Stimulated activated CD8-positive, alpha-beta memory T cell treated with anti-CD3 and anti-CD28 coated beads, Interleukin-7, amount 100 ng/mL, for 4 hours (primary cell): Measurements from ENCODE around the gene CCT8L2.
"Not testable (repeated sequence)": the region's sequence is repeated elsewhere in the genome, so short reads cannot be mapped to it uniquely, and the experiment has no call there.

Experiments used
- DNase-seq, 2 donors: peaks; one replicate each; pipeline ENCODE4 v3.0.0-alpha.2; 2020; ENCODE audit warnings: low read depth in 2 of 2

CCT8L2 gene, protein sequence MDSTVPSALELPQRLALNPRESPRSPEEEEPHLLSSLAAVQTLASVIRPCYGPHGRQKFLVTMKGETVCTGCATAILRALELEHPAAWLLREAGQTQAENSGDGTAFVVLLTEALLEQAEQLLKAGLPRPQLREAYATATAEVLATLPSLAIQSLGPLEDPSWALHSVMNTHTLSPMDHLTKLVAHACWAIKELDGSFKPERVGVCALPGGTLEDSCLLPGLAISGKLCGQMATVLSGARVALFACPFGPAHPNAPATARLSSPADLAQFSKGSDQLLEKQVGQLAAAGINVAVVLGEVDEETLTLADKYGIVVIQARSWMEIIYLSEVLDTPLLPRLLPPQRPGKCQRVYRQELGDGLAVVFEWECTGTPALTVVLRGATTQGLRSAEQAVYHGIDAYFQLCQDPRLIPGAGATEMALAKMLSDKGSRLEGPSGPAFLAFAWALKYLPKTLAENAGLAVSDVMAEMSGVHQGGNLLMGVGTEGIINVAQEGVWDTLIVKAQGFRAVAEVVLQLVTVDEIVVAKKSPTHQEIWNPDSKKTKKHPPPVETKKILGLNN

DNA sequence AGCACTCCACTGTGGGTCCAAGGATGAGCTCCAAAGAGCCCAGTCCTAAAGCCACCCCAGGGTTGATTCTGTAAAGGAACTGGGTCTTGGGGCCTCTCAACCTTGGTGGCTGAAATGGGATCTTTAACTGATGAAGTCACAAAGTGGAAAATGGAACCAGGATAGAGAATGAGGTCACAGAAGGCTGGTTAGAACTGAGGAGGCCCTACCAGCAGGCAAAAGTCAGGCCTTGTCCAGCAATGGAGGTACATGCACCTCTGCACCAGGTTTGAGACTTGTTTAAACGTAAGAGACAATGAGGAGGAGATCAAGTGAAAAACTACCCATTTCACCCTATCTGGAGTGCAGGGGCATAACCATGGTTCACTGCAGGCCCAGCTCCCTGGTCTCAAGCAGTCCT, at the start of gene CCT8L2:
Gene CCT8L2, minus strand, starts transcription at position 101 of the 400 bp plus-strand sequence. CDS start 260 bp downstream, outside the sequence.
- DNase-seq = not testable (repeated sequence)

DNA sequence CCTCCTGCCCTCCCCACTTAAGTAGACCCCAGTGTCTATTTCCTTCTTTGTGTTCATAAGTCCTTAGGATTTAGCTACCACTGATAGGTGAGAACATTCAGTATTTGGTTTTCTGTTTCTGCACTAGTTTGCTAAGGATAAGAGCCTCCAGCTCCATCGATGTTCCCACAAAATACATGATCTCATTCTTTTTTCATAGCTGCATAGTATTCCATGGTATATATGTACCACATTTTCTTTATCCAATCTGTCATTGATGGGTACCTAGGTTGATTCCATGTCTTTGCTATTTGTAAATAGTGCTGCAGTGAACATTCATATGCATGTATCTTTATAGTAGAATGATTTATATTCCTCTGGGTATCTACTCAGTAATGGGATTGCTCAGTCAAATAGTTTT, 42.8 kb upstream of the CCT8L2 start:
- DNase-seq = not testable (repeated sequence)

DNA sequence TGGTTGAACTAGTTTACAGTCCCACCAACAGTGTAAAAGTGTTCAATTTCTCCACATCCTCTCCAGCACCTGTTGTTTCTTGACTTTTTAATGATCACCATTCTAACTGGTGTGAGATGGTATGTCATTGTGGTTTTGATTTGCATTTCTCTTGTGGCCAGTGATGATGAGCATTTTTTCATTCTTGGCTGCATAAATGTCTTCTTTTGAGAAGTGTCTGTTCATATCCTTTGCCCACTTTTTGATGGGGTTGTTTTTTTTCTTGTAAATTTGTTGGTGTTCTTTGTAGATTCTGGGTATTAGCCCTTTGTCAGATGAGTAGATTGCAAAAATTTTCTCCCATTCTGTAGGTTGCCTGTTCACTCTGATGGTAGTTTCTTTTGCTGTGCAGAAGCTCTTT, 41.5 kb upstream of the CCT8L2 start:
- not testable (repeated sequence) for DNase-seq

DNA sequence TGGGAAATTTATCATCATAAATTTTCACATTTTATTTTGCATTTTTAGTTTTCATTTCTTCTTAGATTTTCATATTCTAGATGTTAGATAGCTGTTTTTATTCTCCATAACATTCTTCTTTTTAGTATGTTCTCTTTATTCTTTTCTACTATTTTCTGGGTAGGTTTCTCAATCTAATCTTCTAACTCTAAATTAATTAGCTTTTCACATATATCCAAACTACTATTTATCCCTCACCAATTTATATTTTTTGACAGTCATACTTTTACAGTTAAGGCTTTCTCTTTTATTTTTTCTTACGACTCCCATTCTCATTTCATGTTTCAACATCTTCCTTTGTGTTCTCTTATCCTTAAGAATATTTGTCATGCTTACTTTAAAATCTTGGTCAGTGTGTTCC, 35.9 kb upstream of the CCT8L2 start:
- not testable (repeated sequence) for DNase-seq

DNA sequence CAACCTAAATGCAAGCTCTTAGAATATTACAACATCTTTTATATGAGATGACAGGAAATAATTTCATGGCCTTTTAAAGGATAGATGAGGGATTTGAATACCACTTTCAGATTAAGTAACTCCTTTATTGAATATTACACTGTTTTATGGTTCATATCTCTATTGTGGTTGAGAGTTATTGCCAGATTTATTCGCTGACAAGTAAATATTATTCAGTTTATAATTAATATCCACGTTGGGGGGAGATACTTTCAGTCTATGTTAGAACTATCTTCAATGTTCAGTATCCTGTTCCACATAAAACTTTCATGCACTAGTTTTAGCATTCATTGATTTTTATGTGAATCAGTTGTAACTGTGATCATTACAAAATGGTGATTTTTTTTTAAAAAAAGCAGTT, 32.4 kb upstream of the CCT8L2 start:
- DNase-seq = not testable (repeated sequence)

DNA sequence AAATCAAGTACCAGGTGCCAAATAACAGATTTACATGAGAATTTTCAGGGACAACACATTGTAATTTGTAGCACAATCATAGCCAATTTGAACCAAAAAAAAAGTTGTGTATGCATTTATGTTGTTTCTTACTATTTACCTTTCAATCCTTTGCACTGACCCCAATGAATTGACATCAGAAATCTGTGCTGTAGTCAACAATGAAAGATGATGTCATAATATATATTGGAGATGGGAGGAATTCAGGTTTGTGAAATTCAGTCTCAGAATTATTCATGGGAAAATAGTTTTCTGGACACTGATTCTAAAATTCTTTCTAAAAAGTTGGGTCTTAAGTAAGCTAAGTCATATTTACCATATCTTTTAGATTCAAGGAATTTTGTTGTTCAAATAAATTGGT, 31.0 kb upstream of the CCT8L2 start:
- not testable (repeated sequence) for DNase-seq

DNA sequence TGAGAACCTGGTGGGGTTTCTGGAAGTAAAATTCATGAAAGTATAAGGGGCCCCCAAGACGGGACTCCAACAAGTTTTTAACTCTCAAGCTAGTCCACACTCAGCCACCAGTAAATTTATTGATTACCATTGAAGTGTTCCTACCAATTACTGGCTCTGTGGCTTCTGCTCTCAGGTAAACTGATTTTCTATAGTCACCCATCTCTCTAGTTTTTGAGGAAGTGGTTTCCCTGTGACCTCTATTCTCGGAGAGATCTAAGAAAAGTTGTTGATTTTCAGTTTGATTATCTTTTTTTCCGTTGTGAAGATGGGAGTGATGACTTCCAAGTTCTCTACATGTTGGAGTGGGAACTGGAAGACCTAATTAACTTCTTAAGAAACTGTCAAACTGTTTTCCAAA, 24.9 kb upstream of the CCT8L2 start:
- not testable (repeated sequence) for DNase-seq

DNA sequence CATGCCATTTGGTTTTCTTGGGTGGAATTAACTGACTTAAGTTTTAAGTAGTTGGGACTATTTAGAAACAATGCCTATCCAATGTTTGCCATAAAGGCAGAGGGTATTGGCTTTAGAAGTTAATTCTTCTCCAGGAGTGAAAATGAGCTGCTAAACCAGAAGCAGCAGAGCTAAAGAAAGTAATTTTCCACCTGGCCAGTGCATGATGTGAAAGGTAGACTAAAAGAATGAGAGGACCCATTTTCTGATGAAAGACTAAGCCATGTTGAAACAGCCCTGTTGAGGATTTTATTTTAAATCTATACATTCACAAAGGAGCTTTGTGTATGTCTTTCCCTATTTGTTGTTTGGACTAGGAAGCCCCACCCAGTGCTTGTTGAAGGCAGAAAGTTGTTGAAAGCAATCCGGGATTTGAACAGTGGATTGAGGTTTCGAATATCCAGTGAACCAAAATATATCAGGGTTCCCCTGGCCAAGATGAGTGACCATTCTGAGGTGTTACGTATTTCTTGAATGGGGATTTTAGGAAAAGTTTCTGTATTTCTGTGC, 23.9 kb upstream of the CCT8L2 start:
- not testable (repeated sequence) for DNase-seq

DNA sequence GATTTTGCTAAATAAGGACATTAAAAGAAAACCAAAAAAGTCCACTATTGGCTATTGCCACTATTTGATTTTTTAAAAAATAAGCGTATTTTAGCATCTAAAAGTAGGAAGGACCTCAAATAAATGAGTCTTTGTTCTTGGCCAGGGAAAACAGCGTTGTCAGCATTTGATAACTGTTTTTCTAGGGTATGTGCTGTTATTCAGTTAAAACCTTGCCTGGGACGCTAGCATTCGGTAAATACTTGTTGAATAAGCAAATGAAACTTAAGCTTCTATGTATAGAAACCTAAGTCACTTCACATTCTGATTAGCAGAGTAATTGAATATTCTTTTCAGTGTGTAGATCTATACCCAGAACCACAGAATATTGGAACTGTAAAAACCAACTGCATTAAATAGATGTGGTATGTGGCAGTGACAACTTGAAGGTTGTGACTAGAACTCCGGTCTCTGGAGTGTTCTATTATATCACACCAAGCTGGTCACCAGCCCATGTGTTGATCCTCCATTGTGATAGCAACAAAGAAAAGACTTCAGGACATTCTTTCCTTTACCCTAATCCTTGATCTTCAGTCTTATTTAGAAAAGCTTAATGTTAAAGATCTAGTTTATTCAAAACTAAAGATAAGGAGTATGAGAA, 23.1 kb upstream of the CCT8L2 start:
- DNase-seq = not testable (repeated sequence)

DNA sequence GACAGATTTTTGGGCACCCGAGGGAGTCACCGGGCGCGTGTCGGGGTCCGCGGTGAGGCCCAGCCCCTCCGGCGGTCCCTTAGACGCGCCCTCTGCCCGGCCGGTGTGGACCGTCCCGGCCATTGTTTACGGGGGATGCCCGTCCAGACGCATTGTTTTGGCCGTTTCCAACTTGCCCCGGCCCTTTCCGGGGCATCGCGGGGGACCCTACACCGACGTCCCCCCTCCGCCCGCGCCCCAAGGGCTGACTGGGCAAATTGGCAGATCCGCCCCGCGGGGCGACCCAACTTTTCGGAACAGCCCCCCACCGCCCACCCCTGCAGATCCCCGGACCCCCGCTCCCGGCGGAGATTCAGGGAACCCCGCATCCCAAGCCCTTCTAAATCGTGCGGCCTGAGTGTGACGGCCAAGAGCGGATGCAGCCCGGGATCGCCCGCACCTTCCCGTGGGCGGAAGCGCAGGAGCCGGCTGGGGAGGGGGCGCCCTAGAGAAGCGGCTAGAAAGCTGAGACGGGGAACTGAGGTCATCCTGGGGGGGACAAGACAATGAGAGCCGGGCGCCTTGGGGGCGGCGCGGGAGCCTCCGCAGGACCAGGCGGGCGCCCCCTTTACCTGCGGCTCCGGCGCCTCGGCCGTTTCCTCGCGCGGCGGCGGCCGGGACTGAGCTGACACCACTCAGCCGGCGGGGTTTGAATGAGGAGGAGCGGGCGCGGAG, 17.1 kb upstream of the CCT8L2 start:
- DNase-seq = no peak

DNA sequence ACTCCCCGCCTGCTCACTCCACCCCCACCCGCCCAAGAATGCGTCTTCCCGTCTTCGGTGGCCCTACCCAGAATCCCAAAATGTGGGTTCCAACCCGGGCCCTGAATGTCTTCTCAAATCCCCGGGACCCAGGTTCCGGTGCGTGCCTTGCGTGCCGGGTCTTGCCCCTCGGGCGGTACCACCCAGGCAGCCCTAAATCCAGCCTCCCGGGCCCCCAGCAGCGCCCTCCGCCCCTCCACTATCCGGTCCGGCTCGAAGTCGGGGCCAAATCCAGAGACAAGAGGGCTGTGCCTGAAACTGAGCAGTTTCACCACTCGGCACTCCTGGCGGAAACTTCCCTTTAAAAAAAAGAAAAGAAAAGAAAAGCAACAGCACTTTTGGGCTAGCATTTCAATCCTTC, 16.3 kb upstream of the CCT8L2 start:
- DNase-seq = no peak

DNA sequence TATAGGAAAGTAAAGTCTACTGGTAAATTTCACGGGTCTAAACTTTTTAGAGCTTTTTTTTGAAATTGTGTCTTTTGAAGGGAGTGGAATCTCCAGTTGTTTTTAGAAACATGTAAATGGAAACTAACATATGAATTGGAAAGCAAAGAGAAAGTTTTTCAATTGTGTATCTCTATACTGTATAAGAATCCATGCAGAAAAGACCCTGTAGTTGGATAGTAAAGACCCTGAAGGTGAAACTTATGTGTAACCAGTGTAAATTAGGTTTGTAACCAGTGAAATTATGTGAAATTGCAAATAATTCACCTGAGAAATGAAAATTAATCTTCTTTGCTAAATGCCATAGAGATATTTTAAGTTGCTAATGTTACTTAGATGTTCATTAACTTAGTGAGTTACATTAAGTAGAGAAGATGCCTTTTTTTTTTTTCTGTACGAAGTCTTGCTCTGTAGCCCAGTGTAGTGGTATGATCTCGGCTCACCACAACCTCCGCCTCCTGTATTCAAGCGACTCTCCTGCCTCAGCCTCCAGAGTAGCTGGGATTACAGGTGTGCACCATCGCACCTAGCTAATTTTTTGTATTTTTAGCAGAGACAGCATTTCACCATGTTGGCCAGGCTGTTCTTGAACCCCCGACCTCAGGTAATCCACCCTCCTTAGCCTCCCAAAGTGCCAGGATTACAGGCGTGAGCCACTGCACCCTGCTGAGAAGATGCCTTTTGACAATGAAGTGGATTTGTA, 11.8 kb upstream of the CCT8L2 start:
- not testable (repeated sequence) for DNase-seq

DNA sequence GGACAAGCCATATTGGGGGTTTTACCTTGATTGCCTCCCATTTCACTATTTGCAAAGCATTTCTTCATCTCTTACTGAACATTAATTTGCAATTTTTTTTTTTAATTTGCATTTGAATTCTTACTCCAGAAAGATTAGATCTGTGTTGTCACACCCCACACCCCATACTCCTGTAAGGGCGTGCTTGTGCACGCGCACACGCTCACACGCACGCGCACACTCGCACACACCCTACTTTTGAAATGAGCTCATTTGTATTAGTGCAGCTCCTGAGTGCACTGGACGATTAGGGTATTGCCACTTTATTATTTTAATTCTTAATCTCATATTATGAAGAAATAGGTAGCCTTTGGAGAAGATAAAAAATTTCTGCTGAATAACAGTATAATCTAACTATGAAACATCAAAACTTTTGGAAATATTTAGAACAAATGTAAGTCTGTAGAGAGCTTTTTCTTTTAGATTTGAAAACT, 11.2 kb upstream of the CCT8L2 start:
- DNase-seq = not testable (repeated sequence)

DNA sequence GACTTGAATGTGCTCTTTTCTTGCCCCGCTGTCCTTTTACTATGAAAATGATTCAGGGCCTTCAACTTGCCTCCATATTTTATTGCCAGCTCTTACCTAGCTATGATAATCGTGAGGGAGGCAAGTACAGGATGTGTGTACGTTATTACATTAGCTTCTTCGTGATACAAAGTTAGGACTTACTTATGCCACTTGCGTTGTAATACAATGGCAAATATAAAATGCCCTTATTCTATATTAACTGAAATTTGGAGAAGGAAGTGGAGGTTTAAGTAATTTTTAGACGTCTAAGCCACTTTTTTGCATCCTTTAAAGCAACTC, 10.8 kb upstream of the CCT8L2 start:
- DNase-seq = no peak

DNA sequence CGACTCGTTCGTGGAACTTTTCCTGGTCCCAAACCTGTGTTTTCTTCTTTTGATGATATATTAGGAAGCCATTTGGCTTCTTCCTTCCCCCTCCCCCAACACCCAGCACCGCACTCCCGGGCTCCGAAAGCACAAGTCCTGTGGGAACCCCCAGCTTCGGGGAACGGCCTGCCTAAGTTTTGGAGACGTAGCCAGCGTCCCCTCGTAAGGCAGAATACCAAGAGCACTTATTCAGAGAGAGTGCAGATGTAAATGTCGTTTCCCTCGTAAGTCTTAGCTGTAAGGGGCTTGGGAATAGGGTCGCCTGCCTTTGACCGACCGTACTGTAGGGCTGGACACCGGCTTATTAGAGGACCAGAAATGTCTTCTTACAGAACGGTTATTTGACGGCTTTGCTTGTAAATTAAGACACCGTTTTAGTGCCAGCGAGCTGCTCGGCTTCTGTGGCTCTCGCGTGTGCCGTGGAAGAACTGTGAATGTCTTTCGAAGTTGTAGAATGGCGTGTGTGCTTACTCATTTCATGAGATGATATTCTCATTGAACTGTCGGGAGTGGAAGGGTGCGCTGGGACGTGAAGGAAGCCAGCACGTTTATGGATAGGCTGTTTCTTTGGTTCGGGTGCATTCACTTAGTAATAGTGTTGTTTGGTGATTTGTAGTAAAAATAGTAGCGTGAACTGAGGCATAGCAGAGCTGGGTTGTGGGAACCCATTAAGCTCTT, 10.3 kb upstream of the CCT8L2 start:
- DNase-seq = peak in 1 of 2 donors; percentile 34

DNA sequence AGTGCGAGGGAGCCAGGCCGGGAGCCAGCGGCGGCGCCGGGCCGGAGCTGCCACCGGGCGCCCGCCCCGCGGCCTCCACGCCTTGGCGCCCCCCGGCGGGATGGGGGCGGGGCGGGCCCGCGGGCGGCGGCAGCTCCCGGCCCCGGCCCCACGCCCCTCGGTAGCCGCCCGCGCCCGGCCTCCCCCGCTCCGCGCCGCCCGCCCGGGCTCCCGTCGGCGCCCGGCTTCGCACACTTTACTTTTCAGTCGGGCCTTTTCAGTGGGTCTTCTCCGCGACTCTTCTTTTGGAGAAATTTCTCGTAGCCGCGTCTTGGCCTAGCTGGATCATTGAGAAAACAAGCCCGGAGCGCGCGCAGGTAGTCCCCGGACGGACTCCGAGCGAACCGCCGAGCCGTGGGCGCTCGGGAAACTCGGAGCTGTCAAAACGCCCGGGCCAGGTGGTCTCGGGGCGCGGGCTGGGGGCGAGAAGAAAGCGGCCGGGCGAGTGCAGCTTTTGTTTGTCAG, 9.7 kb upstream of the CCT8L2 start:
- DNase-seq = peak in 1 of 2 donors; percentile 15

DNA sequence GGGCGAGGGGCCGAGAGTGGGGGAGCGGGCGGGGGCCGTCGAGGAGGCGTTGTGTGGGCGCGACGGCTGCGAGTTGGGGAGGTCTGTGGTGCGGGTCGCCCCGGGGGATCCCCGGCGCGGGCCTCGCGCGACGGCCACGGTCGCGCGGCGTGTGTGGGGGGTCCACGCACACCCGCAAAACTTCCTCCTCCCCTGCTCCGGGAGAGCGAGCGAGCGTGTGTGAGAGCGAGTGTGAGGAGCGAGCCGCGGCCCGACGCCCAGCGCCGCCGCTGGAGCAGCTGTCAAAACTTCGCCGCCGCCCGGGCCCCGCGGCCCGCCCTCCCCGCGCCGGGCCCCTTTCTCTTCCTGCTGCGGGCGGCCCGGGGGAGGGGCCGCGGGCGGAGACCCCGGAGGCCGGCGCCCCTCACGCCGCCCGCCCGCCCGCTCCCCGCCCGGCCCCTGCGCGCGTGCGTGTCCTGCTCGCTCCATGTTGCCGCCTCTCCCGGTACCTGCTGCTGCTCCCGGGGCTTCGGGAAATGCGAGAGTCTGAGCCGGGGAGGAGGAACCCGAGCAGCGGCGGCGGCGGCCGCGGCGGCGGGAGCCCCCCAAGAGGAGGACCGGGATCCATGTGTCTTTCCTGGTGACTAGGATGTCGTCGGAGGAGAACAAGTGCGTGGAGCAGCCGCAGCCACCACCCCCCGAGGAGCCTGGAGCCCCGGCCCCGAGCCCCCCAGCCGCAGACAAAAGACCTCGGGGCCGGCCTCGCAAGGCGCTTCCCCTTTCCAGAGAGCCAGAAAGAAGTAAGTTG, 9.0 kb upstream of the CCT8L2 start:
- DNase-seq = no peak

DNA sequence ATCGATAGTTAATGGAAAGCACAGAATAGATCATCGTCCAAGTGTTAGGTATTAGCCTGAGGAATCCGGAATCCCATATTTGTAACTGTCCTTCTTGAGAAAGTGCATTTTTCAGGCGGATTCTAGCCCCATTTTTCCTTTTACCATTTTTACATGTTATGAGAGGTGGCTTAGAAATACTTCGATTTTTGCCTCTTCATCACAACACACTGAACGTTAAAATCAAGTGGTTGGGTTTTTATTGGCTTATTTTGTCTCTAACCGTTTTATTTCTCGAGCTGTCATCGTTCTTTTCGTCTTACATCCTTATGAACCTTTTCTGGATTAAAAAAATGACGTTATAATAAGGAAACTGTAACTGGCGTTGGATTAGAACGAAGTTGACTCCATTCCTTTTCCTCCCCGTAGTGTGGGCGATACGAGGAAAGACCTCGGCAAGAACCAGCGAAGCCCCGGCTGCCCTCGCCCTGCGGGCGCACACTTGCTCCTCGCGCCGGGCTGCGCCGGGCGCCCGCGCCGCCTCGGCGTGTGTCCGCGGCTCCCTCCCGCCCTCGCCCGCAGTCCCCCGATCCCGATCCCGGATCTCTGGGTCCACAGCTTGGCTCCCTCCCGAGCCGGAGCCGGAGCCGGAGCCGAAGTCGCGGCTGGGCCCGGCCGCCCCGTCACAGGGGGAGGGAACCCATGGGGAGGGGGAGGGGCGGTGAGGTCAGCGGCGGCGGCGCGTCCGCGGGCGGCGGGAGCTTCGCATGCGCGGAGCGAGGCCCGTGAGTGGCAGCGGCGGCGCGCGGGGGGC, 8.2 kb upstream of the CCT8L2 start:
- DNase-seq = peak; percentile 0 to 71

DNA sequence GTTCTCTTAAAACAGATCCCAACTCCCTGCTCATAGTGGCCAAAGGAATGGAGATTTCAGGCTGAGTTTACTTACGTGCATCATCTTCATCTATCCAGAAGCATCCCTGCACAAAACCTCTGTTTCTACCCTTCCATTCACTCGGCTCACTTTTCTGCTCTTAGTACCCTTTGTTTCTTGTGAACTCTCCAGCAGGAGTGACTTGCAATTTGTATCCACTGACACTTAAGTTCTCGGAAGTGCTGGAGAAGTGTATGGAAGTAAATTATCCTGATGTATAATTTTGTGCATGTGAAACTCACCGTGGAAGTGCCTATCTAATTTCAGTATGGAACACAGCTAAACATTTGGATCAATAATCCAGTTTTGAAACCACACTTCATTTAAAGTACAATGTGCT, 7.0 kb upstream of the CCT8L2 start:
- not testable (repeated sequence) for DNase-seq
